Raji (cell line): ENCODE measurements around the gene ZNF331.

ENCODE experiments used
- POLR2A ChIP-seq: IDR thresholded peaks from 2 replicates; pipeline ENCODE4 v1.6.1; 2011; ENCODE audit warnings: low read depth, low read length, control low read depth; ENCODE audit not compliant: insufficient read depth

The ZNF331 gene

GRCh38 chr19:53537521-53538377 lies at the start of gene ZNF331:
Gene ZNF331, plus strand, starts transcription at chr19:53538145. Its CDS starts 31,232 bp downstream, at chr19:53569377.
- peak; percentile 76 for TF ChIP-seq POLR2A

GRCh38 chr19:53492153-53492552 lies 45.8 kb upstream of the ZNF331 start:
- no peak for TF ChIP-seq POLR2A

GRCh38 chr19:53504885-53505284 lies 33.1 kb upstream of the ZNF331 start:
- no peak for TF ChIP-seq POLR2A

- TF ChIP-seq POLR2A: no peak
These were observed 31.2 kb upstream of the ZNF331 start for GRCh38 chr19:53506728-53507127.

- TF ChIP-seq POLR2A: no peak
These were observed 30.2 kb upstream of the ZNF331 start for GRCh38 chr19:53507523-53508442.

GRCh38 chr19:53509443-53509842 lies 28.5 kb upstream of the ZNF331 start:
- TF ChIP-seq POLR2A: no peak

- no peak for TF ChIP-seq POLR2A
These were observed 28.1 kb upstream of the ZNF331 start for GRCh38 chr19:53509845-53510244.

- TF ChIP-seq POLR2A: no peak
These were observed 26.6 kb upstream of the ZNF331 start for GRCh38 chr19:53511357-53511756.

- TF ChIP-seq POLR2A: no peak
These were observed 26.0 kb upstream of the ZNF331 start for GRCh38 chr19:53511933-53512374.

GRCh38 chr19:53517114-53517741 lies 20.7 kb upstream of the ZNF331 start:
- TF ChIP-seq POLR2A: no peak

- TF ChIP-seq POLR2A: no peak
These were observed 19.8 kb upstream of the ZNF331 start for GRCh38 chr19:53518121-53518520.

- no peak for TF ChIP-seq POLR2A
These were observed 19.2 kb upstream of the ZNF331 start for GRCh38 chr19:53518716-53519115.

- TF ChIP-seq POLR2A: no peak
These were observed 18.5 kb upstream of the ZNF331 start for GRCh38 chr19:53519446-53519845.

GRCh38 chr19:53520163-53520546 lies 17.8 kb upstream of the ZNF331 start:
- TF ChIP-seq POLR2A: no peak

GRCh38 chr19:53520547-53521372 lies 17.2 kb upstream of the ZNF331 start:
- no peak for TF ChIP-seq POLR2A
